B cell (primary cell): ENCODE data around the gene NSD1. TPM values are rescaled to one million over a fixed set of nuclear protein-coding genes. Genes with fewer than 3 reads are reported as not detected.

Source experiments
- ATAC-seq: fragments of 200-7000 bp; cut with Tn5 transposase; one replicate; pipeline ENCODE4 v1.10.0; 2021; ENCODE audit warnings: low read depth, mild to moderate bottlenecking, moderate number of reproducible peaks, moderate library complexity
- CTCF ChIA-PET: fragments of 350-600 bp; sonication (Branson Sonifier 250); formaldehyde crosslinking; loops from one replicate; lab custom pipeline; 2021; ENCODE audit warnings: antibody characterized with exemption, inconsistent platforms; lab: Charles Lee
- POLR2A ChIA-PET: fragments of 350-600 bp; sonication (Branson Sonifier 250); formaldehyde crosslinking; loops from one replicate; lab custom pipeline; 2021; ENCODE audit warnings: antibody characterized with exemption; lab: Charles Lee
- DNase-seq: peaks from one replicate; pipeline ENCODE4 v3.0.0; 2013
- H2AFZ ChIP-seq: 2 replicates; pipeline ENCODE4 v1.6.1; 2012; ENCODE audit warnings: mild to moderate bottlenecking, low read depth, low read length; ENCODE audit not compliant: insufficient read depth, poor library complexity, severe bottlenecking
- H3K27ac ChIP-seq, 2 donors: 1 replicate in 1 of 2; 2 replicates in 1 of 2; pipeline ENCODE4 v1.5.1; 2012 to 2013; ENCODE audit warnings: low read length in 2 of 2, mild to moderate bottlenecking in 2 of 2, moderate library complexity in 1 of 2
- H3K27me3 ChIP-seq, 4 experiments: fragments of 200-600 bp in 1 of 4; sonication (generic) in 1 of 4; replicated peaks in 1 of 4; 1 replicate in 2 of 4; 2 replicates in 2 of 4; pipeline versions ENCODE4 v1.6.1 to v1.7.0; 2013 to 2016; ENCODE audit warnings: low read length in 3 of 4, mild to moderate bottlenecking in 2 of 4, mixed read lengths in 1 of 4, moderate library complexity in 1 of 4; ENCODE audit not compliant: insufficient read depth in 4 of 4, control insufficient read depth in 3 of 4; ENCODE audit errors: control extremely low read depth in 1 of 4
- H3K36me3 ChIP-seq, 2 experiments: replicated peaks in 1 of 2; 1 replicate in 1 of 2; 2 replicates in 1 of 2; pipeline versions ENCODE4 v1.6.1 to v1.7.1; 2013; ENCODE audit warnings: low read length in 1 of 2; ENCODE audit not compliant: insufficient read depth in 2 of 2, control insufficient read depth in 1 of 2; ENCODE audit errors: control extremely low read depth in 1 of 2, extremely low read depth in 1 of 2
- H3K4me1 ChIP-seq, 2 donors: fragments of 200-600 bp in 1 of 2; sonication (generic) in 1 of 2; 1 replicate in 1 of 2; 2 replicates in 1 of 2; pipeline versions ENCODE4 v1.5.1 to v1.6.1; 2013 to 2017; ENCODE audit warnings: low read length in 2 of 2; ENCODE audit not compliant: control insufficient read depth in 2 of 2, insufficient read depth in 2 of 2
- H3K4me2 ChIP-seq: replicated peaks from 2 replicates; pipeline ENCODE3; 2012; ENCODE audit warnings: mild to moderate bottlenecking, low read depth, low read length; ENCODE audit not compliant: poor library complexity, severe bottlenecking
- H3K4me3 ChIP-seq, 5 experiments: fragments of 200-600 bp in 1 of 5; sonication (generic) in 1 of 5; 1 replicate in 3 of 5; 2 replicates in 2 of 5; pipeline versions ENCODE4 v1.5.1 to v1.7.0; 2011 to 2016; ENCODE audit warnings: low read length in 4 of 5, mild to moderate bottlenecking in 4 of 5, low read depth in 2 of 5, control low read depth in 1 of 5, moderate library complexity in 1 of 5; ENCODE audit not compliant: insufficient read depth in 1 of 5; ENCODE audit errors: control extremely low read depth in 1 of 5, extremely low read depth in 1 of 5
- H3K79me2 ChIP-seq: fragments of 200-600 bp; sonication (generic); one replicate; pipeline ENCODE4 v1.6.0; 2016; ENCODE audit warnings: low read length; ENCODE audit not compliant: control insufficient read depth, insufficient read depth
- H3K9ac ChIP-seq: fragments of 200-600 bp; sonication (generic); 2 replicates; pipeline ENCODE4 v1.6.1; 2017; ENCODE audit warnings: mild to moderate bottlenecking, low read length, moderate library complexity
- H3K9me3 ChIP-seq, 3 donors: one replicate each; pipeline versions ENCODE4 v1.6.1 to v1.7.1; 2013; ENCODE audit warnings: low read length in 2 of 3; ENCODE audit not compliant: control insufficient read depth in 2 of 3, insufficient read depth in 1 of 3; ENCODE audit errors: control extremely low read depth in 1 of 3
- H4K20me1 ChIP-seq: 2 replicates; pipeline ENCODE4 v1.6.0; 2012; ENCODE audit warnings: mild to moderate bottlenecking, low read length; ENCODE audit not compliant: insufficient read depth, control insufficient read depth, poor library complexity, severe bottlenecking
- H3K27ac Mint-ChIP-seq: one replicate; pipeline ENCODE4 v1.8.0; 2021; ENCODE audit warnings: mixed read lengths
- H3K27me3 Mint-ChIP-seq: one replicate; pipeline ENCODE4 v1.8.0; 2021; ENCODE audit warnings: mixed read lengths
- H3K4me1 Mint-ChIP-seq: one replicate; pipeline ENCODE4 v1.8.0; 2021; ENCODE audit warnings: mixed read lengths
- H3K4me3 Mint-ChIP-seq: one replicate; pipeline ENCODE4 v1.8.0; 2021; ENCODE audit warnings: mixed read lengths
- H3K9me3 Mint-ChIP-seq: one replicate; pipeline ENCODE4 v1.8.0; 2022; ENCODE audit warnings: mixed read lengths; ENCODE audit not compliant: insufficient read depth
- EZH2 ChIP-seq: IDR thresholded peaks from 2 replicates; pipeline ENCODE4 v1.6.1; 2012; ENCODE audit warnings: borderline replicate concordance, low read depth, mild to moderate bottlenecking, moderate library complexity, low read length; ENCODE audit not compliant: insufficient read depth, poor library complexity, severe bottlenecking
- WGBS: methylation state at CpG from one replicate; pipeline ENCODE4 v1.1.5; 2013; ENCODE audit warnings: missing lambda C conversion rate; ENCODE audit not compliant: insufficient coverage; 5-methylcytosine and 5-hydroxymethylcytosine counted together
- intact Hi-C: fragments of 100-400 bp; cut with micrococcal nuclease; formaldehyde crosslinking; loops from one replicate; pipeline ENCODE4 v1.10.0; 2022
- polyA plus RNA-seq: library from polyadenylated mRNA; depleted of rRNA; stranded (reverse); fragments of >200 nt; gene quantifications from 2 replicates; pipeline ENCODE4 v1.2.3, GENCODE V29; 2012
- total RNA-seq, 2 donors: library from RNA; stranded (reverse); fragments of 120-200 nt in 1 of 2; gene quantifications; 1 replicate in 1 of 2; 2 replicates in 1 of 2; pipeline versions ENCODE4 v1.2.3 to v1.2.4, GENCODE V29; 2013 to 2022
- TF ChIP-seq, protein P1 (sequence below): fragments of 200-600 bp; IDR thresholded peaks from one replicate; pipeline ENCODE4 v1.8.0; 2022; ENCODE audit warnings: antibody characterized with exemption, mild to moderate bottlenecking

The NSD1 gene
- total and polyA plus RNA-seq, 2 donors (not counting 1 experiment from before 2014, with no cell fraction given) = 10.8 to 145 TPM

- H3K36me3 ChIP-seq = peaks cover 0 to 10% of the 10 kb centered on the region in 2 experiments
- ATAC-seq (no peak), DNase-seq (peak; percentile 19)
- H3K27me3 Mint-ChIP-seq = no peaks in the 10 kb centered on the region
- H3K9me3 ChIP-seq = peaks cover 0 to 2% (median 0%) of the 10 kb centered on the region in 3 donors
- peak overlapping the region; percentile 65 for H3K4me3 Mint-ChIP-seq
- CTCF ChIA-PET = interaction anchor here (9.5 kb wide), 1 partner anchor 18 kb away, joined by 89 read pairs; no protein-coding TSS in a partner anchor
- WGBS = 78% methylated on average over 2 of the region's 2 CpGs
- peaks cover 14 to 33% of the 10 kb centered on the region in 2 donors for H3K4me1 ChIP-seq
- TF ChIP-seq, protein P1, sequence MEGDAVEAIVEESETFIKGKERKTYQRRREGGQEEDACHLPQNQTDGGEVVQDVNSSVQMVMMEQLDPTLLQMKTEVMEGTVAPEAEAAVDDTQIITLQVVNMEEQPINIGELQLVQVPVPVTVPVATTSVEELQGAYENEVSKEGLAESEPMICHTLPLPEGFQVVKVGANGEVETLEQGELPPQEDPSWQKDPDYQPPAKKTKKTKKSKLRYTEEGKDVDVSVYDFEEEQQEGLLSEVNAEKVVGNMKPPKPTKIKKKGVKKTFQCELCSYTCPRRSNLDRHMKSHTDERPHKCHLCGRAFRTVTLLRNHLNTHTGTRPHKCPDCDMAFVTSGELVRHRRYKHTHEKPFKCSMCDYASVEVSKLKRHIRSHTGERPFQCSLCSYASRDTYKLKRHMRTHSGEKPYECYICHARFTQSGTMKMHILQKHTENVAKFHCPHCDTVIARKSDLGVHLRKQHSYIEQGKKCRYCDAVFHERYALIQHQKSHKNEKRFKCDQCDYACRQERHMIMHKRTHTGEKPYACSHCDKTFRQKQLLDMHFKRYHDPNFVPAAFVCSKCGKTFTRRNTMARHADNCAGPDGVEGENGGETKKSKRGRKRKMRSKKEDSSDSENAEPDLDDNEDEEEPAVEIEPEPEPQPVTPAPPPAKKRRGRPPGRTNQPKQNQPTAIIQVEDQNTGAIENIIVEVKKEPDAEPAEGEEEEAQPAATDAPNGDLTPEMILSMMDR = no peak
- no peak for TF ChIP-seq EZH2
- intact Hi-C loops = no loop called here
- no peak overlapping the region for H3K4me2 ChIP-seq
- H3K27ac ChIP-seq = no peak overlapping the region
- H3K79me2 ChIP-seq = no peaks in the 10 kb centered on the region
- peak overlapping the region; percentile 90 for H3K27ac Mint-ChIP-seq
- POLR2A ChIA-PET = interaction anchor here (0.6 kb wide), 1 partner anchor 475 kb away, joined by 3 read pairs; no protein-coding TSS in a partner anchor
- no peaks in the 10 kb centered on the region for H4K20me1 ChIP-seq
- H3K4me1 Mint-ChIP-seq = peaks cover 38% of the 10 kb centered on the region
- H3K27me3 ChIP-seq = no peaks in the 10 kb centered on the region
- H2AFZ ChIP-seq = no peak overlapping the region
- H3K4me3 ChIP-seq = no peak overlapping the region
- H3K9me3 Mint-ChIP-seq = no peaks in the 10 kb centered on the region
- no peak overlapping the region for H3K9ac ChIP-seq
Observed at GRCh38 chr5:177131019-177131320, 2.6 kb upstream of the NSD1 start.

GRCh38 chr5:177131352-177132135, 2.0 kb upstream of the NSD1 start:
- Mint-ChIP-seq H3K9me3 (no peaks in the 10 kb centered on the region), H3K4me3 (peak overlapping the region; percentile 65), H3K27ac (peak overlapping the region; percentile 90), H3K4me1 (peaks cover 43% of the 10 kb centered on the region), H3K27me3 (no peaks in the 10 kb centered on the region)
- peaks cover 4% of the 10 kb centered on the region for H3K79me2 ChIP-seq
- WGBS = 98% methylated on average over 27 of the region's 31 CpGs
- ATAC-seq (no peak), DNase-seq (peak; percentile 39)
- no peak overlapping the region for H3K4me3 ChIP-seq
- TF ChIP-seq EZH2 = no peak
- TF ChIP-seq, protein P1 = no peak
- intact Hi-C loops = loop anchor here (2.0 kb wide), 2 partner anchors 169 to 225 kb away; partner anchors contain the start of gene RGS14
- no peaks in the 10 kb centered on the region for H3K27me3 ChIP-seq
- CTCF ChIA-PET = interaction anchor here (1.1 to 9.5 kb wide), 3 partner anchors 7 to 468 kb away, joined by 3 to 89 read pairs (median 5); partner anchors contain the start of gene B4GALT7
- H3K36me3 ChIP-seq = peaks cover 0 to 16% of the 10 kb centered on the region in 2 experiments
- no peak overlapping the region for H3K9ac ChIP-seq
- no peak overlapping the region for H3K27ac ChIP-seq
- no peak overlapping the region for H2AFZ ChIP-seq
- H3K9me3 ChIP-seq = peaks cover 0 to 2% (median 0%) of the 10 kb centered on the region in 3 donors
- H3K4me1 ChIP-seq = peaks cover 20 to 39% of the 10 kb centered on the region in 2 donors
- POLR2A ChIA-PET = no interaction called here
- no peak overlapping the region for H3K4me2 ChIP-seq
- no peaks in the 10 kb centered on the region for H4K20me1 ChIP-seq
